ENCODE measurements around the gene CALHM2. TPM values are rescaled to one million over a fixed set of nuclear protein-coding genes. Genes with fewer than 3 reads are reported as not detected.

The CALHM2 gene
- total and polyA plus RNA-seq, 2 of the 4 experiments (the other 2 are of a cell fraction): 2.5 to 7.9 TPM

GRCh38 chr10:103433858-103434257, 18.3 kb downstream of the CALHM2 start:
- no peak overlapping the region for H4K5ac ChIP-seq (ENCODE audit: low read depth, low read length)
- CTCF ChIA-PET: no interaction called here
- no peak overlapping the region for H2AFZ ChIP-seq (replicated peaks; ENCODE audit: low read length, poor library complexity)
- H3K4me2 ChIP-seq (ENCODE audit: low read depth, low read length): no peak overlapping the region
- no peak overlapping the region for H3K56ac ChIP-seq (ENCODE audit: extremely low read depth, insufficient read depth, low read length)
- dilution Hi-C loops (cut with HindIII; ENCODE audit: low sequenced_read_pairs, unreplicated experiment): no loop called here
- in situ Hi-C loops (cut with MboI; ENCODE audit: low sequenced_read_pairs): no loop called here
- intact Hi-C loops (cut with micrococcal nuclease): no loop called here
- DNase-seq (no peak), ATAC-seq (ENCODE audit: low read depth) (no peak)
- no peak overlapping the region for H3K14ac ChIP-seq (replicated peaks; ENCODE audit: low read depth, low read length)
- H2BK120ac ChIP-seq (ENCODE audit: low read depth, low read length): no peak overlapping the region
- no peaks in the 10 kb centered on the region for H3K9me1 ChIP-seq (ENCODE audit: insufficient read depth, low read length)
- BruUV-seq (replicated peaks): no TSS peak
- H3K4me1 ChIP-seq (ENCODE audit: control insufficient read depth, insufficient read depth, low read length): no peaks in the 10 kb centered on the region
- H3K23ac ChIP-seq (ENCODE audit: low read depth, low read length): no peak overlapping the region
- TF ChIP-seq MAFK (IDR thresholded peaks at IDR 0.05; ENCODE audit: low read depth, low read length) (no peak), SMC3 (IDR thresholded peaks at IDR 0.05; ENCODE audit: low read depth, low read length) (no peak), FOS (IDR thresholded peaks at IDR 0.05; ENCODE audit: low read depth, low read length) (no peak), BHLHE40 (IDR thresholded peaks at IDR 0.05; ENCODE audit: low read depth, low read length) (no peak), RCOR1 (IDR thresholded peaks at IDR 0.05; ENCODE audit: insufficient replicate concordance, low read length) (no peak), CHD1 (IDR thresholded peaks at IDR 0.05; ENCODE audit: low read depth, low read length) (no peak), NFE2L2 (IDR thresholded peaks at IDR 0.05; ENCODE audit: low read depth, low read length) (no peak), CEBPB (IDR thresholded peaks at IDR 0.05; ENCODE audit: low read depth, low read length) (no peak), MXI1 (IDR thresholded peaks at IDR 0.05; ENCODE audit: borderline replicate concordance, low read depth, low read length) (no peak), RAD21 (IDR thresholded peaks at IDR 0.05; ENCODE audit: low read length) (no peak), RFX5 (IDR thresholded peaks at IDR 0.05; ENCODE audit: low read depth, low read length) (no peak), USF2 (IDR thresholded peaks at IDR 0.05; ENCODE audit: low read depth, low read length) (no peak), MAZ (IDR thresholded peaks at IDR 0.05; ENCODE audit: borderline replicate concordance, low read depth, low read length) (no peak)
- TF ChIP-seq, protein P1, sequence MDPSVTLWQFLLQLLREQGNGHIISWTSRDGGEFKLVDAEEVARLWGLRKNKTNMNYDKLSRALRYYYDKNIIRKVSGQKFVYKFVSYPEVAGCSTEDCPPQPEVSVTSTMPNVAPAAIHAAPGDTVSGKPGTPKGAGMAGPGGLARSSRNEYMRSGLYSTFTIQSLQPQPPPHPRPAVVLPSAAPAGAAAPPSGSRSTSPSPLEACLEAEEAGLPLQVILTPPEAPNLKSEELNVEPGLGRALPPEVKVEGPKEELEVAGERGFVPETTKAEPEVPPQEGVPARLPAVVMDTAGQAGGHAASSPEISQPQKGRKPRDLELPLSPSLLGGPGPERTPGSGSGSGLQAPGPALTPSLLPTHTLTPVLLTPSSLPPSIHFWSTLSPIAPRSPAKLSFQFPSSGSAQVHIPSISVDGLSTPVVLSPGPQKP (IDR thresholded peaks at IDR 0.05; ENCODE audit: borderline replicate concordance, low read depth, low read length): no peak
- TF ChIP-seq, protein P2, sequence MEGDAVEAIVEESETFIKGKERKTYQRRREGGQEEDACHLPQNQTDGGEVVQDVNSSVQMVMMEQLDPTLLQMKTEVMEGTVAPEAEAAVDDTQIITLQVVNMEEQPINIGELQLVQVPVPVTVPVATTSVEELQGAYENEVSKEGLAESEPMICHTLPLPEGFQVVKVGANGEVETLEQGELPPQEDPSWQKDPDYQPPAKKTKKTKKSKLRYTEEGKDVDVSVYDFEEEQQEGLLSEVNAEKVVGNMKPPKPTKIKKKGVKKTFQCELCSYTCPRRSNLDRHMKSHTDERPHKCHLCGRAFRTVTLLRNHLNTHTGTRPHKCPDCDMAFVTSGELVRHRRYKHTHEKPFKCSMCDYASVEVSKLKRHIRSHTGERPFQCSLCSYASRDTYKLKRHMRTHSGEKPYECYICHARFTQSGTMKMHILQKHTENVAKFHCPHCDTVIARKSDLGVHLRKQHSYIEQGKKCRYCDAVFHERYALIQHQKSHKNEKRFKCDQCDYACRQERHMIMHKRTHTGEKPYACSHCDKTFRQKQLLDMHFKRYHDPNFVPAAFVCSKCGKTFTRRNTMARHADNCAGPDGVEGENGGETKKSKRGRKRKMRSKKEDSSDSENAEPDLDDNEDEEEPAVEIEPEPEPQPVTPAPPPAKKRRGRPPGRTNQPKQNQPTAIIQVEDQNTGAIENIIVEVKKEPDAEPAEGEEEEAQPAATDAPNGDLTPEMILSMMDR (conservative IDR thresholded peaks at IDR 0.05; ENCODE audit: low read depth, low read length): no peak
- POLR2A ChIA-PET (ENCODE audit: unreplicated experiment): no interaction called here
- H4K91ac ChIP-seq (ENCODE audit: insufficient read depth, low read depth, low read length): no peak overlapping the region
- WGBS, 2 experiments (ENCODE audit: extremely low coverage in 2 of 2, insufficient read length in 1 of 2): no CpG with 5 or more reads among the region's 2 CpGs
- no peaks in the 10 kb centered on the region for H3K27me3 ChIP-seq (ENCODE audit: control insufficient read depth, insufficient read depth, low read length)
- H3K36me3 ChIP-seq (ENCODE audit: control insufficient read depth, insufficient read depth, low read length): peaks cover 50% of the 10 kb centered on the region
- H2AK9ac ChIP-seq (replicated peaks; ENCODE audit: low read depth, low read length, poor library complexity): no peak overlapping the region
- H2BK5ac ChIP-seq (ENCODE audit: low read depth, low read length, poor library complexity, severe bottlenecking): no peak overlapping the region
- no peak overlapping the region for H4K8ac ChIP-seq (ENCODE audit: low read depth in 2 of 2, low read length in 2 of 2)
- H3K9ac ChIP-seq (ENCODE audit: low read depth, low read length): no peak overlapping the region
- H3K27ac ChIP-seq (ENCODE audit: insufficient read depth, low read length): no peak overlapping the region
- H3K18ac ChIP-seq (ENCODE audit: low read depth, low read length): no peak overlapping the region
- no peak overlapping the region for H2BK20ac ChIP-seq (ENCODE audit: low read depth, low read length)
- H3K4ac ChIP-seq (ENCODE audit: low read depth, low read length): no peak overlapping the region
- no peak overlapping the region for H2AK5ac ChIP-seq (ENCODE audit: low read depth, low read length)
- no peaks in the 10 kb centered on the region for H3K9me3 ChIP-seq (ENCODE audit: control insufficient read depth, insufficient read depth, low read length)
- no peak overlapping the region for H2BK15ac ChIP-seq (ENCODE audit: low read depth, low read length)
- no peak overlapping the region for H3K4me3 ChIP-seq (ENCODE audit: insufficient read depth, low read depth, low read length)
- no peaks in the 10 kb centered on the region for H4K20me1 ChIP-seq (ENCODE audit: insufficient read depth, low read length)
- peaks cover 5 to 6% of the 10 kb centered on the region in 2 experiments; a peak in 2 of 4 replicates for H3K79me1 ChIP-seq (ENCODE audit: low read depth in 1 of 2, low read length in 2 of 2)
